Measurements from ENCODE around the gene NUF2. TPM values are rescaled to one million over a fixed set of nuclear protein-coding genes. Genes with fewer than 3 reads are reported as not detected.
"Not testable (repeated sequence)": the region's sequence is repeated elsewhere in the genome, so short reads cannot be mapped to it uniquely, and the experiment has no call there.

Gene NUF2
- total RNA-seq, 2 donors from 2014 or later: 57.0 to 89.1 TPM

- Mint-ChIP-seq H3K36me3 (peaks cover 15 to 37% of the 10 kb centered on the region in 2 donors), H3K9me3 (no peaks in the 10 kb centered on the region), H3K27ac (no peak overlapping the region)
- no peak for ATAC-seq
- DNase-seq (ENCODE audit: low spot score in 2 of 2): no peak
Measured at GRCh38 chr1:163307479-163308171, 14.1 kb upstream of the NUF2 start.

- Mint-ChIP-seq H3K27ac (no peak overlapping the region), H3K9me3 (no peaks in the 10 kb centered on the region), H3K36me3 (peaks cover 15 to 30% of the 10 kb centered on the region in 2 donors)
- ATAC-seq (no peak), DNase-seq (ENCODE audit: low spot score in 2 of 2) (no peak)
Measured at GRCh38 chr1:163308811-163309210, 12.9 kb upstream of the NUF2 start.

GRCh38 chr1:163315773-163316374, 5.9 kb upstream of the NUF2 start:
- DNase-seq (ENCODE audit: low spot score in 2 of 2): peak in 1 of 2 donors; percentile 44
- no peak overlapping the region for H3K27ac Mint-ChIP-seq
- ATAC-seq: no peak
- H3K9me3 Mint-ChIP-seq: no peaks in the 10 kb centered on the region
- peaks cover 7 to 15% of the 10 kb centered on the region in 2 donors for H3K36me3 Mint-ChIP-seq

GRCh38 chr1:163320891-163321290, 863 bp upstream of the NUF2 start:
- peak overlapping the region; percentile 95 to 98 for H3K27ac Mint-ChIP-seq
- H3K36me3 Mint-ChIP-seq: peaks cover 21 to 30% of the 10 kb centered on the region in 2 donors
- no peak for DNase-seq (ENCODE audit: low spot score in 2 of 2)
- no peaks in the 10 kb centered on the region for H3K9me3 Mint-ChIP-seq
- no peak for ATAC-seq

GRCh38 chr1:163323339-163323738, 1.6 kb downstream of the NUF2 start:
- not testable (repeated sequence) for ATAC-seq; H3K9me3 Mint-ChIP-seq; DNase-seq (ENCODE audit: low spot score in 2 of 2)
- Mint-ChIP-seq H3K36me3 (peaks cover 21 to 36% of the 10 kb centered on the region in 2 donors), H3K27ac (peak overlapping the region; percentile 17 to 95)

GRCh38 chr1:163331116-163331515, 9.4 kb downstream of the NUF2 start:
- no peak for DNase-seq (ENCODE audit: low spot score in 2 of 2)
- peaks cover 39 to 70% of the 10 kb centered on the region in 2 donors for H3K36me3 Mint-ChIP-seq
- H3K9me3 Mint-ChIP-seq: peaks cover 3 to 4% of the 10 kb centered on the region in 2 donors
- no peak overlapping the region for H3K27ac Mint-ChIP-seq
- no peak for ATAC-seq

GRCh38 chr1:163335216-163335615, 13.5 kb downstream of the NUF2 start:
- no peak for DNase-seq (ENCODE audit: low spot score in 2 of 2)
- Mint-ChIP-seq H3K36me3 (peaks cover 37 to 66% of the 10 kb centered on the region in 2 donors), H3K9me3 (peaks cover 4% of the 10 kb centered on the region in 2 donors), H3K27ac (no peak overlapping the region)
- ATAC-seq: no peak

- H3K9me3 Mint-ChIP-seq: peaks cover 0 to 4% of the 10 kb centered on the region in 2 donors
- DNase-seq (ENCODE audit: low spot score in 2 of 2) (no peak), ATAC-seq (no peak)
- H3K36me3 Mint-ChIP-seq: peaks cover 25 to 43% of the 10 kb centered on the region in 2 donors
- peak overlapping the region in 1 of 2 donors; percentile 36 for H3K27ac Mint-ChIP-seq
Measured at GRCh38 chr1:163337631-163338030, 15.9 kb downstream of the NUF2 start.

GRCh38 chr1:163346326-163346870, 24.6 kb downstream of the NUF2 start:
- H3K36me3 Mint-ChIP-seq: peaks cover 0 to 37% of the 10 kb centered on the region in 2 donors
- no peaks in the 10 kb centered on the region for H3K9me3 Mint-ChIP-seq
- H3K27ac Mint-ChIP-seq: peak overlapping the region in 1 of 2 donors; percentile 70
- DNase-seq (ENCODE audit: low spot score in 2 of 2) (no peak), ATAC-seq (no peak)

- Mint-ChIP-seq H3K27ac (no peak overlapping the region), H3K36me3 (peaks cover 4 to 41% of the 10 kb centered on the region in 2 donors), H3K9me3 (no peaks in the 10 kb centered on the region)
- DNase-seq (ENCODE audit: low spot score in 2 of 2): no peak
- ATAC-seq: no peak
Measured at GRCh38 chr1:163347106-163347505, 25.4 kb downstream of the NUF2 start.

GRCh38 chr1:163351912-163352311, 30.2 kb downstream of the NUF2 start:
- DNase-seq (ENCODE audit: low spot score in 2 of 2) (no peak), ATAC-seq (no peak)
- no peak overlapping the region for H3K27ac Mint-ChIP-seq
- no peaks in the 10 kb centered on the region for H3K9me3 Mint-ChIP-seq
- peaks cover 8 to 35% of the 10 kb centered on the region in 2 donors for H3K36me3 Mint-ChIP-seq

- Mint-ChIP-seq H3K36me3 (peaks cover under 1 to 7% of the 10 kb centered on the region in 2 donors), H3K27ac (no peak overlapping the region), H3K9me3 (no peaks in the 10 kb centered on the region)
- no peak for ATAC-seq
- DNase-seq (ENCODE audit: low spot score in 2 of 2): no peak
Measured at GRCh38 chr1:163357378-163357777, 35.6 kb downstream of the NUF2 start.

GRCh38 chr1:163358172-163358571, 36.4 kb downstream of the NUF2 start:
- H3K9me3 Mint-ChIP-seq: not testable (repeated sequence)

GRCh38 chr1:163361123-163361934, 39.6 kb downstream of the NUF2 start:
- Mint-ChIP-seq H3K36me3 (no peaks in the 10 kb centered on the region), H3K9me3 (no peaks in the 10 kb centered on the region), H3K27ac (no peak overlapping the region)
- ATAC-seq (no peak), DNase-seq (ENCODE audit: low spot score in 2 of 2) (no peak)

More at GRCh38 chr1:163358172-163358571, 36.4 kb downstream of the NUF2 start:
- peak overlapping the region in 1 of 2 donors; percentile 44 for H3K27ac Mint-ChIP-seq
- DNase-seq (ENCODE audit: low spot score in 2 of 2); H3K36me3 Mint-ChIP-seq; ATAC-seq: not testable (repeated sequence)

GRCh38 chr1:163365186-163365585, 43.4 kb downstream of the NUF2 start:
- no peak for ATAC-seq

GRCh38 chr1:163366555-163366954, 44.8 kb downstream of the NUF2 start:
- DNase-seq (ENCODE audit: low spot score in 2 of 2): no peak
- ATAC-seq: no peak
- Mint-ChIP-seq H3K9me3 (no peaks in the 10 kb centered on the region), H3K27ac (no peak overlapping the region), H3K36me3 (no peaks in the 10 kb centered on the region)

More at GRCh38 chr1:163365186-163365585, 43.4 kb downstream of the NUF2 start:
- Mint-ChIP-seq H3K36me3 (no peaks in the 10 kb centered on the region), H3K9me3 (no peaks in the 10 kb centered on the region), H3K27ac (no peak overlapping the region)
- no peak for DNase-seq (ENCODE audit: low spot score in 2 of 2)

- DNase-seq (ENCODE audit: low spot score in 2 of 2) (no peak), ATAC-seq (no peak)
- H3K9me3 Mint-ChIP-seq: no peaks in the 10 kb centered on the region
Measured at GRCh38 chr1:163367721-163368120, 46.0 kb downstream of the NUF2 start.

More at GRCh38 chr1:163367721-163368120, 46.0 kb downstream of the NUF2 start:
- Mint-ChIP-seq H3K27ac (no peak overlapping the region), H3K36me3 (no peaks in the 10 kb centered on the region)

All from activated naive CD4-positive, alpha-beta T cell treated with anti-CD3 and anti-CD28 coated beads, Interleukin-2, amount 50 U/mL, for 72 hours (primary cell).